ENCODE measurements around the gene RAB12. TPM values are rescaled to one million over a fixed set of nuclear protein-coding genes. Genes with fewer than 3 reads are reported as not detected.
"Not testable (repeated sequence)": the region's sequence is repeated elsewhere in the genome, so short reads cannot be mapped to it uniquely, and the experiment has no call there.

RAB12 gene
- 10 to 100 TPM in 3 of 4 donors, 1 to 10 TPM in 1; 8.9 to 20.5 (median 15.0) TPM for polyA plus RNA-seq
- long read RNA-seq, donor 1: 0 reads
- long read RNA-seq, donor 2: 0 reads
- long read RNA-seq, donor 3, partial matches to known transcripts: 0 of 3 reads
- long read RNA-seq, donor 3, other reads (novel, unspliced or antisense): 0 of 3 reads
- long read RNA-seq, donor 4: 0 reads
- long read RNA-seq, donor 5: 0 reads
- long read RNA-seq, donor 6, partial matches to known transcripts: 13 of 13 reads
- long read RNA-seq, donor 6, other reads (novel, unspliced or antisense): 0 of 13 reads
- long read RNA-seq, donor 7, transcript RAB12-203 (6 exons, 2,145 nt): major isoform, 57 of 91 reads
- long read RNA-seq, donor 7, partial matches to known transcripts: 33 of 91 reads
- long read RNA-seq, donor 7, other reads (novel, unspliced or antisense): 0 of 91 reads
- long read RNA-seq, donor 8, partial matches to known transcripts: 0 of 2 reads
- long read RNA-seq, donor 8, other reads (novel, unspliced or antisense): 0 of 2 reads
- long read RNA-seq, donor 9, partial matches to known transcripts: 0 of 2 reads
- long read RNA-seq, donor 9, other reads (novel, unspliced or antisense): 0 of 2 reads
- long read RNA-seq, donor 10, transcript RAB12-203 (6 exons, 2,145 nt): major isoform, 5 of 5 reads
- long read RNA-seq, donor 10, partial matches to known transcripts: 0 of 5 reads
- long read RNA-seq, donor 10, other reads (novel, unspliced or antisense): 0 of 5 reads

GRCh38 chr18:8608795-8609658, at the start of gene RAB12:
Gene RAB12 (plus strand): TSS chr18:8609437. CDS start chr18:8609440, 3 bp downstream.
- peak; percentile 79 to 93 for DNase-seq
- FAIRE-seq: no peak
- WGBS, 3 donors: 2 to 8% (median 7%) methylated on average over 45 to 95 of the region's 95 CpGs
- no peaks in the 10 kb centered on the region for H3K9me3 ChIP-seq (ENCODE audit: control insufficient read depth in 2 of 2, insufficient read depth in 1 of 2, low read depth in 1 of 2, low read length in 1 of 2)
- H3K4me1 ChIP-seq (ENCODE audit: control insufficient read depth in 3 of 3, insufficient read depth in 2 of 3, low read depth in 1 of 3, low read length in 2 of 3): peaks cover 4 to 12% (median 9%) of the 10 kb centered on the region in 3 donors
- peaks cover 0 to 22% (median 0%) of the 10 kb centered on the region in 3 donors for H3K27me3 ChIP-seq (ENCODE audit: control insufficient read depth in 3 of 3, insufficient read depth in 3 of 3, low read length in 3 of 3)
- peaks cover 0 to 11% (median 0%) of the 10 kb centered on the region in 3 donors for H3K36me3 ChIP-seq (ENCODE audit: control insufficient read depth in 3 of 3, insufficient read depth in 2 of 3, low read depth in 1 of 3, low read length in 3 of 3)
- peak within 1 kb of the TSS; percentile 88 to 99 (median 98) for H3K4me3 ChIP-seq (ENCODE audit: low read depth in 1 of 3, low read length in 3 of 3)
- peak within 1 kb of the TSS; percentile 2 to 80 (median 34) for H3K27ac ChIP-seq (ENCODE audit: low read depth in 1 of 3, low read length in 2 of 3)

GRCh38 chr18:8559612-8560186, 49.5 kb upstream of the RAB12 start:
- Histone ChIP-seq H3K9me3 (ENCODE audit: control insufficient read depth in 2 of 2, insufficient read depth in 1 of 2, low read depth in 1 of 2, low read length in 1 of 2) (no peaks in the 10 kb centered on the region), H3K36me3 (ENCODE audit: control insufficient read depth in 3 of 3, insufficient read depth in 2 of 3, low read depth in 1 of 3, low read length in 3 of 3) (no peaks in the 10 kb centered on the region), H3K4me1 (ENCODE audit: control insufficient read depth in 3 of 3, insufficient read depth in 2 of 3, low read depth in 1 of 3, low read length in 2 of 3) (no peaks in the 10 kb centered on the region), H3K27ac (ENCODE audit: low read depth in 1 of 3, low read length in 2 of 3) (no peak overlapping the region), H3K27me3 (ENCODE audit: control insufficient read depth in 3 of 3, insufficient read depth in 3 of 3, low read length in 3 of 3) (no peaks in the 10 kb centered on the region), H3K4me3 (ENCODE audit: low read depth in 1 of 3, low read length in 3 of 3) (no peak overlapping the region)
- DNase-seq (no peak), FAIRE-seq (no peak)
- 38 to 50% (median 44%) methylated on average over 4 of the region's 4 CpGs for WGBS, 3 donors

GRCh38 chr18:8561123-8561910, 47.9 kb upstream of the RAB12 start:
- Histone ChIP-seq H3K36me3 (ENCODE audit: control insufficient read depth in 3 of 3, insufficient read depth in 2 of 3, low read depth in 1 of 3, low read length in 3 of 3) (no peaks in the 10 kb centered on the region), H3K4me3 (ENCODE audit: low read depth in 1 of 3, low read length in 3 of 3) (no peak overlapping the region), H3K9me3 (ENCODE audit: control insufficient read depth in 2 of 2, insufficient read depth in 1 of 2, low read depth in 1 of 2, low read length in 1 of 2) (no peaks in the 10 kb centered on the region), H3K27ac (ENCODE audit: low read depth in 1 of 3, low read length in 2 of 3) (no peak overlapping the region), H3K4me1 (ENCODE audit: control insufficient read depth in 3 of 3, insufficient read depth in 2 of 3, low read depth in 1 of 3, low read length in 2 of 3) (no peaks in the 10 kb centered on the region), H3K27me3 (ENCODE audit: control insufficient read depth in 3 of 3, insufficient read depth in 3 of 3, low read length in 3 of 3) (no peaks in the 10 kb centered on the region)
- DNase-seq (no peak), FAIRE-seq (no peak)
- WGBS, 3 donors: 77 to 82% (median 82%) methylated on average over 8 of the region's 8 CpGs

- H3K4me1 ChIP-seq (ENCODE audit: control insufficient read depth in 3 of 3, insufficient read depth in 2 of 3, low read depth in 1 of 3, low read length in 2 of 3): no peaks in the 10 kb centered on the region
- H3K27me3 ChIP-seq (ENCODE audit: control insufficient read depth in 3 of 3, insufficient read depth in 3 of 3, low read length in 3 of 3): no peaks in the 10 kb centered on the region
- DNase-seq (no peak), FAIRE-seq (no peak)
- no peaks in the 10 kb centered on the region for H3K36me3 ChIP-seq (ENCODE audit: control insufficient read depth in 3 of 3, insufficient read depth in 2 of 3, low read depth in 1 of 3, low read length in 3 of 3)
- no peak overlapping the region for H3K4me3 ChIP-seq (ENCODE audit: low read depth in 1 of 3, low read length in 3 of 3)
- WGBS, 3 donors: 58 to 79% (median 75%) methylated on average over 6 of the region's 6 CpGs
- H3K9me3 ChIP-seq (ENCODE audit: control insufficient read depth in 2 of 2, insufficient read depth in 1 of 2, low read depth in 1 of 2, low read length in 1 of 2): no peaks in the 10 kb centered on the region
- H3K27ac ChIP-seq (ENCODE audit: low read depth in 1 of 3, low read length in 2 of 3): no peak overlapping the region
Observed at GRCh38 chr18:8562070-8562469, 47.2 kb upstream of the RAB12 start.

- FAIRE-seq: no peak
- 29 to 48% (median 42%) methylated on average over 3 of the region's 3 CpGs for whole genome bisulfite sequencing, 3 donors
- DNase-seq: no peak
- Histone ChIP-seq H3K4me1 (ENCODE audit: control insufficient read depth in 3 of 3, insufficient read depth in 2 of 3, low read depth in 1 of 3, low read length in 2 of 3) (no peaks in the 10 kb centered on the region), H3K4me3 (ENCODE audit: low read depth in 1 of 3, low read length in 3 of 3) (no peak overlapping the region), H3K36me3 (ENCODE audit: control insufficient read depth in 3 of 3, insufficient read depth in 2 of 3, low read depth in 1 of 3, low read length in 3 of 3) (no peaks in the 10 kb centered on the region), H3K27me3 (ENCODE audit: control insufficient read depth in 3 of 3, insufficient read depth in 3 of 3, low read length in 3 of 3) (no peaks in the 10 kb centered on the region), H3K27ac (ENCODE audit: low read depth in 1 of 3, low read length in 2 of 3) (no peak overlapping the region), H3K9me3 (ENCODE audit: control insufficient read depth in 2 of 2, insufficient read depth in 1 of 2, low read depth in 1 of 2, low read length in 1 of 2) (no peaks in the 10 kb centered on the region)
Observed at GRCh38 chr18:8562919-8563318, 46.3 kb upstream of the RAB12 start.

- no peak for FAIRE-seq
- 69 to 75% (median 73%) methylated on average over 5 of the region's 5 CpGs for WGBS, 3 donors
- no peak for DNase-seq
Observed at GRCh38 chr18:8571399-8571798, 37.8 kb upstream of the RAB12 start.

GRCh38 chr18:8573766-8574165, 35.5 kb upstream of the RAB12 start:
- H3K27me3 ChIP-seq (ENCODE audit: control insufficient read depth in 3 of 3, insufficient read depth in 3 of 3, low read length in 3 of 3); DNase-seq; FAIRE-seq; H3K36me3 ChIP-seq (ENCODE audit: control insufficient read depth in 3 of 3, insufficient read depth in 2 of 3, low read depth in 1 of 3, low read length in 3 of 3); H3K9me3 ChIP-seq (ENCODE audit: control insufficient read depth in 2 of 2, insufficient read depth in 1 of 2, low read depth in 1 of 2, low read length in 1 of 2); H3K4me3 ChIP-seq (ENCODE audit: low read depth in 1 of 3, low read length in 3 of 3); H3K27ac ChIP-seq (ENCODE audit: low read depth in 1 of 3, low read length in 2 of 3); H3K4me1 ChIP-seq (ENCODE audit: control insufficient read depth in 3 of 3, insufficient read depth in 2 of 3, low read depth in 1 of 3, low read length in 2 of 3): not testable (repeated sequence)
- WGBS, 3 donors: 14 to 70% (median 57%) methylated on average over 1 of the region's 1 CpG

More at GRCh38 chr18:8571399-8571798, 37.8 kb upstream of the RAB12 start:
- Histone ChIP-seq H3K4me1 (ENCODE audit: control insufficient read depth in 3 of 3, insufficient read depth in 2 of 3, low read depth in 1 of 3, low read length in 2 of 3) (no peaks in the 10 kb centered on the region), H3K9me3 (ENCODE audit: control insufficient read depth in 2 of 2, insufficient read depth in 1 of 2, low read depth in 1 of 2, low read length in 1 of 2) (no peaks in the 10 kb centered on the region), H3K4me3 (ENCODE audit: low read depth in 1 of 3, low read length in 3 of 3) (no peak overlapping the region), H3K27ac (ENCODE audit: low read depth in 1 of 3, low read length in 2 of 3) (no peak overlapping the region), H3K36me3 (ENCODE audit: control insufficient read depth in 3 of 3, insufficient read depth in 2 of 3, low read depth in 1 of 3, low read length in 3 of 3) (no peaks in the 10 kb centered on the region), H3K27me3 (ENCODE audit: control insufficient read depth in 3 of 3, insufficient read depth in 3 of 3, low read length in 3 of 3) (peaks cover 0 to 2% (median 0%) of the 10 kb centered on the region in 3 donors)
